GM12891 (cell line): ENCODE results near the gene TMEM126B.

ENCODE experiments used
- DNase-seq: peaks from one replicate; pipeline ENCODE4 v3.0.0; 2011; ENCODE audit warnings: low spot score; ENCODE audit not compliant: insufficient read length
- FAIRE-seq: peaks from 2 replicates; lab custom pipeline; 2011; peaks lifted over from hg19 to GRCh38; lab: Jason Lieb, UNC
- PAX5 ChIP-seq: IDR thresholded peaks from 2 replicates; pipeline ENCODE4 v1.6.1; 2011; ENCODE audit warnings: low read length, moderate library complexity, mild to moderate bottlenecking; ENCODE audit not compliant: insufficient read depth, severe bottlenecking
- POLR2A ChIP-seq: IDR thresholded peaks from 2 replicates; pipeline ENCODE4 v1.6.1; 2011; ENCODE audit warnings: low read depth, low read length, control low read depth
- POLR2AphosphoS5 ChIP-seq: IDR thresholded peaks from 2 replicates; pipeline ENCODE4 v1.6.1; 2011; ENCODE audit warnings: low read depth, low read length, control low read depth
- POU2F2 ChIP-seq: IDR thresholded peaks from 2 replicates; pipeline ENCODE4 v1.6.1; 2011; ENCODE audit warnings: low read depth, mild to moderate bottlenecking, control low read depth, low read length, moderate library complexity
- SPI1 ChIP-seq: IDR thresholded peaks from 2 replicates; pipeline ENCODE4 v1.6.1; 2011; ENCODE audit warnings: low read depth, low read length, control low read depth
- TAF1 ChIP-seq: IDR thresholded peaks from 2 replicates; pipeline ENCODE4 v1.6.1; 2011; ENCODE audit warnings: low read depth, low read length, control low read depth

The TMEM126B gene

GRCh38 chr11:85619499-85619898, 8.9 kb upstream of the TMEM126B start:
- DNase-seq (no peak), FAIRE-seq (no peak)
- TF ChIP-seq POLR2AphosphoS5 = no peak
- TF ChIP-seq TAF1 = no peak
- TF ChIP-seq PAX5 = no peak
- TF ChIP-seq SPI1 = no peak
- no peak for TF ChIP-seq POLR2A
- no peak for TF ChIP-seq POU2F2

- FAIRE-seq = no peak
- no peak for DNase-seq
- no peak for TF ChIP-seq POLR2A
- TF ChIP-seq PAX5 = no peak
- no peak for TF ChIP-seq POLR2AphosphoS5
- no peak for TF ChIP-seq TAF1
- TF ChIP-seq POU2F2 = no peak
- TF ChIP-seq SPI1 = no peak
Observed at GRCh38 chr11:85620256-85620655, 8.1 kb upstream of the TMEM126B start.

- FAIRE-seq (no peak), DNase-seq (no peak)
- no peak for TF ChIP-seq SPI1
- TF ChIP-seq POLR2A = no peak
- TF ChIP-seq POU2F2 = no peak
- no peak for TF ChIP-seq PAX5
- no peak for TF ChIP-seq POLR2AphosphoS5
- no peak for TF ChIP-seq TAF1
Observed at GRCh38 chr11:85626496-85626895, 1.9 kb upstream of the TMEM126B start.

GRCh38 chr11:85627332-85627997, 928 bp upstream of the TMEM126B start, which contains the start of gene DLG2:
TSS of gene DLG2 (minus strand) at chr11:85627344.
- DNase-seq (no peak), FAIRE-seq (no peak)

GRCh38 chr11:85628771-85629341, 463 bp downstream of the TMEM126B start:
- DNase-seq (no peak), FAIRE-seq (no peak)
- TF ChIP-seq POLR2A (no peak), POU2F2 (no peak), POLR2AphosphoS5 (no peak), SPI1 (no peak), TAF1 (0 out of 2 replicates have a peak, but pooled peaks have one; percentile 12)

More at GRCh38 chr11:85627332-85627997, 928 bp upstream of the TMEM126B start, which contains the start of gene DLG2:
- TF ChIP-seq POLR2AphosphoS5 (no peak), POU2F2 (no peak), POLR2A (no peak), TAF1 (no peak), SPI1 (no peak), PAX5 (no peak)

- no peak for TF ChIP-seq TAF1
- TF ChIP-seq POU2F2 = no peak
- TF ChIP-seq POLR2AphosphoS5 = no peak
- no peak for TF ChIP-seq POLR2A
- TF ChIP-seq PAX5 = no peak
- TF ChIP-seq SPI1 = no peak
- no peak for DNase-seq
- FAIRE-seq = no peak
Observed at GRCh38 chr11:85634747-85635146, 6.4 kb downstream of the TMEM126B start.

GRCh38 chr11:85643191-85643614, 14.8 kb downstream of the TMEM126B start:
- DNase-seq = no peak
- TF ChIP-seq TAF1 (no peak), SPI1 (no peak), POU2F2 (no peak), POLR2A (no peak), PAX5 (no peak)
- FAIRE-seq = no peak

GRCh38 chr11:85647078-85647477, 18.7 kb downstream of the TMEM126B start:
- no peak for DNase-seq
- TF ChIP-seq SPI1 (no peak), PAX5 (no peak), POU2F2 (no peak), TAF1 (no peak), POLR2AphosphoS5 (no peak), POLR2A (no peak)
- FAIRE-seq = no peak

GRCh38 chr11:85647604-85648299, 19.4 kb downstream of the TMEM126B start, which contains the start of gene TMEM126A:
TSS of gene TMEM126A (plus strand) at chr11:85647967. CDS start at chr11:85650256, 2,289 bp downstream.
- peak; percentile 60 for DNase-seq
- peak; percentile 96 for TF ChIP-seq POLR2AphosphoS5
- TF ChIP-seq POLR2A = peak; percentile 97
- TF ChIP-seq PAX5 = no peak
- peak; percentile 88 for TF ChIP-seq TAF1
- TF ChIP-seq POU2F2 = no peak; the same call in 1 of the 2 replicates
- TF ChIP-seq SPI1 = no peak
- peak; percentile 98 for FAIRE-seq
